ENCODE measurements around the gene OR10J5. TPM values are rescaled to one million over a fixed set of nuclear protein-coding genes. Genes with fewer than 3 reads are reported as not detected.

The OR10J5 gene
- total and polyA plus RNA-seq, 2 of the 4 experiments (the other 2 are of a cell fraction): not detected

DNA sequence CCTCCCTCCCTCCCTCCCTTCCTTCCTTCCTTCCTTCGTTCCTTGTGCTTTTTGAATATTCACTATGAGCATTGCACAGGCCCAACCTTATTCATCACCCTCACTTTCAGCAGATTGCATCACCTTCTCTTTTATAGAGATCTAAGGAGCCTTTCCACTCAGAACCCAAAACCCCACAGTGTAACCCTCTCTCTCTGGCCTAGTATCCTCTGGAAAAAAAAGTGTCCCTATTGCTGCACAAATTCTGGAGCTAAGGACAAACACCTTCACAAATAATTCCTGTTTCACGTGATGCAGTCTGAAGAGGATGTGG, 25.6 kb downstream of the OR10J5 start:
- intact Hi-C loops (cut with micrococcal nuclease) (no loop called here), dilution Hi-C loops (cut with HindIII; ENCODE audit: low sequenced_read_pairs, unreplicated experiment) (no loop called here), in situ Hi-C loops (cut with MboI; ENCODE audit: low sequenced_read_pairs) (no loop called here)
- no peaks in the 10 kb centered on the region for H4K20me1 ChIP-seq (ENCODE audit: insufficient read depth, low read length)
- no peak overlapping the region for H3K9ac ChIP-seq (ENCODE audit: low read depth, low read length)
- no peak overlapping the region for H3K23ac ChIP-seq (ENCODE audit: low read depth, low read length)
- H3K4me1 ChIP-seq (ENCODE audit: control insufficient read depth, insufficient read depth, low read length): no peaks in the 10 kb centered on the region
- H3K9me3 ChIP-seq (ENCODE audit: control insufficient read depth, insufficient read depth, low read length): peaks cover 3% of the 10 kb centered on the region; the same call in 1 of the 2 replicates
- no peak overlapping the region for H2BK5ac ChIP-seq (ENCODE audit: low read depth, low read length, poor library complexity, severe bottlenecking)
- no peak overlapping the region for H3K18ac ChIP-seq (ENCODE audit: low read depth, low read length)
- no peak overlapping the region for H4K5ac ChIP-seq (ENCODE audit: low read depth, low read length)
- H3K27me3 ChIP-seq (ENCODE audit: control insufficient read depth, insufficient read depth, low read length): no peaks in the 10 kb centered on the region
- no peak overlapping the region for H2AK9ac ChIP-seq (replicated peaks; ENCODE audit: low read depth, low read length, poor library complexity)
- H3K27ac ChIP-seq (ENCODE audit: insufficient read depth, low read length): no peak overlapping the region
- TF ChIP-seq CEBPB (IDR thresholded peaks at IDR 0.05; ENCODE audit: low read depth, low read length) (0 out of 2 replicates have a peak, but pooled peaks have one; percentile 5), NFE2L2 (IDR thresholded peaks at IDR 0.05; ENCODE audit: low read depth, low read length) (no peak)
- no peaks in the 10 kb centered on the region for H3K9me1 ChIP-seq (ENCODE audit: insufficient read depth, low read length)
- ATAC-seq (ENCODE audit: low read depth) (no peak), DNase-seq (no peak)
- H3K56ac ChIP-seq (ENCODE audit: extremely low read depth, insufficient read depth, low read length): no peak overlapping the region
- H3K79me1 ChIP-seq (ENCODE audit: low read depth in 1 of 2, low read length in 2 of 2): no peaks in the 10 kb centered on the region
- H2BK15ac ChIP-seq (ENCODE audit: low read depth, low read length): no peak overlapping the region
- H3K4ac ChIP-seq (ENCODE audit: low read depth, low read length): no peak overlapping the region
- no peak overlapping the region for H2BK20ac ChIP-seq (ENCODE audit: low read depth, low read length)
- no peak overlapping the region for H3K4me3 ChIP-seq (ENCODE audit: insufficient read depth, low read depth, low read length)
- no peak overlapping the region for H2AFZ ChIP-seq (replicated peaks; ENCODE audit: low read length, poor library complexity)
- H4K91ac ChIP-seq (ENCODE audit: insufficient read depth, low read depth, low read length): no peak overlapping the region
- ChIA-PET POLR2A (ENCODE audit: unreplicated experiment) (no interaction called here), CTCF (no interaction called here)
- H2BK120ac ChIP-seq (ENCODE audit: low read depth, low read length): no peak overlapping the region
- no TSS peak for BruUV-seq (replicated peaks)
- no peak overlapping the region for H3K4me2 ChIP-seq (ENCODE audit: low read depth, low read length)
- no peaks in the 10 kb centered on the region for H3K36me3 ChIP-seq (ENCODE audit: control insufficient read depth, insufficient read depth, low read length)
- WGBS, 2 experiments (ENCODE audit: extremely low coverage in 2 of 2, insufficient read length in 1 of 2): 20% methylated on average over 1 of the region's 2 CpGs; no CpG with 5 or more reads in 1 of the 2 experiments
- H4K8ac ChIP-seq (ENCODE audit: low read depth in 2 of 2, low read length in 2 of 2): no peak overlapping the region
- H2AK5ac ChIP-seq (ENCODE audit: low read depth, low read length): no peak overlapping the region
- H3K14ac ChIP-seq (replicated peaks; ENCODE audit: low read depth, low read length): no peak overlapping the region

All from IMR-90 (cell line).